Hepatocyte (in vitro differentiated cells): Measurements from ENCODE around the gene SLC23A2. TPM values are rescaled to one million over a fixed set of nuclear protein-coding genes. Genes with fewer than 3 reads are reported as not detected.

ENCODE experiments used
- DNase-seq: peaks from one replicate; pipeline ENCODE4 v3.0.0-alpha.2; 2016; ENCODE audit warnings: low spot score
- H2AFZ ChIP-seq: fragments of 200-600 bp; sonication (generic); 2 replicates; pipeline ENCODE4 v1.6.0; 2016; ENCODE audit warnings: antibody characterized with exemption, mild to moderate bottlenecking
- H3K27ac ChIP-seq: fragments of 200-600 bp; sonication (generic); 2 replicates; pipeline ENCODE4 v1.5.1; 2016; ENCODE audit warnings: mild to moderate bottlenecking
- H3K27me3 ChIP-seq: fragments of 200-600 bp; sonication (generic); 2 replicates; pipeline ENCODE4 v1.6.1; 2016
- H3K36me3 ChIP-seq: fragments of 200-600 bp; sonication (generic); replicated peaks from 2 replicates; pipeline ENCODE4 v1.5.1; 2016; ENCODE audit warnings: low read depth; ENCODE audit not compliant: insufficient read depth
- H3K4me1 ChIP-seq: fragments of 200-600 bp; sonication (generic); 2 replicates; pipeline ENCODE4 v1.5.1; 2016; ENCODE audit warnings: mild to moderate bottlenecking, moderate library complexity; ENCODE audit not compliant: insufficient read depth
- H3K4me2 ChIP-seq: fragments of 200-600 bp; sonication (generic); 2 replicates; pipeline ENCODE4 v1.6.0; 2016
- H3K4me3 ChIP-seq: fragments of 200-600 bp; sonication (generic); 2 replicates; pipeline ENCODE4 v1.5.1; 2016; ENCODE audit warnings: mild to moderate bottlenecking
- H3K79me2 ChIP-seq: fragments of 200-600 bp; sonication (generic); 2 replicates; pipeline ENCODE4 v1.6.0; 2017; ENCODE audit warnings: mild to moderate bottlenecking
- H3K9me2 ChIP-seq: fragments of 200-600 bp; sonication (generic); replicated peaks from 2 replicates; pipeline ENCODE4 v1.6.0; 2017; ENCODE audit warnings: mild to moderate bottlenecking; ENCODE audit not compliant: insufficient read depth
- H3K9me3 ChIP-seq: fragments of 200-600 bp; sonication (generic); 2 replicates; pipeline ENCODE4 v1.5.1; 2016; ENCODE audit warnings: low read depth, mild to moderate bottlenecking
- H4K20me1 ChIP-seq: fragments of 200-600 bp; sonication (generic); 2 replicates; pipeline ENCODE4 v1.6.0; 2016; ENCODE audit warnings: mild to moderate bottlenecking; ENCODE audit not compliant: insufficient read depth, poor library complexity, severe bottlenecking
- EZH2 ChIP-seq: fragments of 200-600 bp; sonication (generic); IDR thresholded peaks from 2 replicates; pipeline ENCODE4 v1.6.1; 2016; ENCODE audit warnings: antibody characterized with exemption, mild to moderate bottlenecking, borderline replicate concordance
- EZH2phosphoT487 ChIP-seq: fragments of 200-600 bp; sonication (generic); IDR thresholded peaks from one replicate; pipeline ENCODE4 v1.6.1; 2018; ENCODE audit warnings: antibody characterized with exemption, mild to moderate bottlenecking, low read depth, moderate library complexity; ENCODE audit not compliant: unreplicated experiment, severe bottlenecking
- WGBS: methylation state at CpG from one replicate; pipeline ENCODE4 v1.1.6; 2016; ENCODE audit warnings: low lambda C conversion rate; ENCODE audit errors: missing lambda C conversion rate; 5-methylcytosine and 5-hydroxymethylcytosine counted together
- polyA plus RNA-seq: library from polyadenylated mRNA; unstranded; fragments of >200 nt; fragmentation: Nextera tagmentation; extraction: Ambion mirVana; gene quantifications from 2 replicates; pipeline ENCODE4 v1.2.1, GENCODE V29; 2016
- total RNA-seq: library from RNA; depleted of rRNA; stranded (reverse); fragments of >200 nt; gene quantifications from 2 replicates; pipeline ENCODE4 v1.2.3, GENCODE V29; 2014
- TF ChIP-seq, protein P1 (sequence below): fragments of 200-600 bp; sonication (generic); IDR thresholded peaks from 2 replicates; pipeline ENCODE4 v1.5.1; 2016; ENCODE audit warnings: antibody characterized with exemption, mild to moderate bottlenecking; ENCODE audit not compliant: poor library complexity

SLC23A2 gene
- total and polyA plus RNA-seq, 2 experiments from 2014 or later, result 8.2 to 13.3 TPM

GRCh38 chr20:4830696-4831095, 170.6 kb downstream of the SLC23A2 start:
- H3K79me2 ChIP-seq, result no peaks in the 10 kb centered on the region
- no peaks in the 10 kb centered on the region for H3K27me3 ChIP-seq
- 32% methylated on average over 2 of the region's 2 CpGs for WGBS
- no peak overlapping the region for H3K4me3 ChIP-seq
- no peaks in the 10 kb centered on the region for H3K36me3 ChIP-seq
- TF ChIP-seq EZH2phosphoT487, result no peak
- TF ChIP-seq, protein P1, sequence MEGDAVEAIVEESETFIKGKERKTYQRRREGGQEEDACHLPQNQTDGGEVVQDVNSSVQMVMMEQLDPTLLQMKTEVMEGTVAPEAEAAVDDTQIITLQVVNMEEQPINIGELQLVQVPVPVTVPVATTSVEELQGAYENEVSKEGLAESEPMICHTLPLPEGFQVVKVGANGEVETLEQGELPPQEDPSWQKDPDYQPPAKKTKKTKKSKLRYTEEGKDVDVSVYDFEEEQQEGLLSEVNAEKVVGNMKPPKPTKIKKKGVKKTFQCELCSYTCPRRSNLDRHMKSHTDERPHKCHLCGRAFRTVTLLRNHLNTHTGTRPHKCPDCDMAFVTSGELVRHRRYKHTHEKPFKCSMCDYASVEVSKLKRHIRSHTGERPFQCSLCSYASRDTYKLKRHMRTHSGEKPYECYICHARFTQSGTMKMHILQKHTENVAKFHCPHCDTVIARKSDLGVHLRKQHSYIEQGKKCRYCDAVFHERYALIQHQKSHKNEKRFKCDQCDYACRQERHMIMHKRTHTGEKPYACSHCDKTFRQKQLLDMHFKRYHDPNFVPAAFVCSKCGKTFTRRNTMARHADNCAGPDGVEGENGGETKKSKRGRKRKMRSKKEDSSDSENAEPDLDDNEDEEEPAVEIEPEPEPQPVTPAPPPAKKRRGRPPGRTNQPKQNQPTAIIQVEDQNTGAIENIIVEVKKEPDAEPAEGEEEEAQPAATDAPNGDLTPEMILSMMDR, result no peak
- no peak for TF ChIP-seq EZH2
- DNase-seq, result no peak
- H4K20me1 ChIP-seq, result no peaks in the 10 kb centered on the region
- no peaks in the 10 kb centered on the region for H3K9me2 ChIP-seq
- H2AFZ ChIP-seq, result no peak overlapping the region
- no peak overlapping the region for H3K4me2 ChIP-seq
- no peak overlapping the region for H3K27ac ChIP-seq
- H3K4me1 ChIP-seq, result no peaks in the 10 kb centered on the region
- no peaks in the 10 kb centered on the region for H3K9me3 ChIP-seq

DNA sequence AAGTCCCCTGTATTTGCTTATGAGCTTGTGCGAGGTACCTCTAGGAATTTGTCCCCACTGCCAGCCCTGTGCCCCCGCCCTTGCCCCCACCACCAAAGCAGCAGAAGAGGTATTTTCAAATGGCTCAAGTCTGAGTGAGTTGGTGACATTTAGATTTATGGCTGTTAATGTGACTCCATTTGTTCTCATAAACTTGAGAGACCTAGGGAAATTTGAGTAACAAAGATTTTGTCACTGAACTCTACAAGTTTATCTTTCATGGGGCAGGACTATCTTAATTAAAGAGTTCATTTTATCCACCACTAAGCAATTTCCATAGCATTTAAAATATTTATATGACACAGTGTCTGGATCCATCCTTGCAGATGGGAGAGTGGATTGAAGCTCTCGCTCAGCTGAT, 171.1 kb downstream of the SLC23A2 start:
- no peak for DNase-seq
- WGBS, result 70% methylated on average over 3 of the region's 3 CpGs

GRCh38 chr20:4829514-4830215, 171.6 kb downstream of the SLC23A2 start:
- no peak for TF ChIP-seq EZH2phosphoT487
- no peak for TF ChIP-seq EZH2
- TF ChIP-seq, protein P1, result no peak
- Histone ChIP-seq H3K9me2 (no peaks in the 10 kb centered on the region), H3K4me3 (no peak overlapping the region), H3K9me3 (no peaks in the 10 kb centered on the region), H3K4me2 (no peak overlapping the region), H3K27ac (no peak overlapping the region), H2AFZ (no peak overlapping the region), H3K4me1 (no peaks in the 10 kb centered on the region), H3K36me3 (no peaks in the 10 kb centered on the region), H4K20me1 (no peaks in the 10 kb centered on the region), H3K27me3 (no peaks in the 10 kb centered on the region), H3K79me2 (no peaks in the 10 kb centered on the region)
- WGBS, result 72% methylated on average over 4 of the region's 4 CpGs
- no peak for DNase-seq

More for the DNA sequence above, 171.1 kb downstream of the SLC23A2 start:
- TF ChIP-seq EZH2, result no peak
- no peak for TF ChIP-seq EZH2phosphoT487
- TF ChIP-seq, protein P1, result no peak
- Histone ChIP-seq H4K20me1 (no peaks in the 10 kb centered on the region), H3K4me2 (no peak overlapping the region), H3K9me2 (no peaks in the 10 kb centered on the region), H3K27me3 (no peaks in the 10 kb centered on the region), H3K4me1 (no peaks in the 10 kb centered on the region), H2AFZ (no peak overlapping the region), H3K36me3 (no peaks in the 10 kb centered on the region), H3K4me3 (no peak overlapping the region), H3K27ac (no peak overlapping the region), H3K9me3 (no peaks in the 10 kb centered on the region), H3K79me2 (no peaks in the 10 kb centered on the region)
